ENCODE results near the gene FZD8.

FZD8 gene

DNA sequence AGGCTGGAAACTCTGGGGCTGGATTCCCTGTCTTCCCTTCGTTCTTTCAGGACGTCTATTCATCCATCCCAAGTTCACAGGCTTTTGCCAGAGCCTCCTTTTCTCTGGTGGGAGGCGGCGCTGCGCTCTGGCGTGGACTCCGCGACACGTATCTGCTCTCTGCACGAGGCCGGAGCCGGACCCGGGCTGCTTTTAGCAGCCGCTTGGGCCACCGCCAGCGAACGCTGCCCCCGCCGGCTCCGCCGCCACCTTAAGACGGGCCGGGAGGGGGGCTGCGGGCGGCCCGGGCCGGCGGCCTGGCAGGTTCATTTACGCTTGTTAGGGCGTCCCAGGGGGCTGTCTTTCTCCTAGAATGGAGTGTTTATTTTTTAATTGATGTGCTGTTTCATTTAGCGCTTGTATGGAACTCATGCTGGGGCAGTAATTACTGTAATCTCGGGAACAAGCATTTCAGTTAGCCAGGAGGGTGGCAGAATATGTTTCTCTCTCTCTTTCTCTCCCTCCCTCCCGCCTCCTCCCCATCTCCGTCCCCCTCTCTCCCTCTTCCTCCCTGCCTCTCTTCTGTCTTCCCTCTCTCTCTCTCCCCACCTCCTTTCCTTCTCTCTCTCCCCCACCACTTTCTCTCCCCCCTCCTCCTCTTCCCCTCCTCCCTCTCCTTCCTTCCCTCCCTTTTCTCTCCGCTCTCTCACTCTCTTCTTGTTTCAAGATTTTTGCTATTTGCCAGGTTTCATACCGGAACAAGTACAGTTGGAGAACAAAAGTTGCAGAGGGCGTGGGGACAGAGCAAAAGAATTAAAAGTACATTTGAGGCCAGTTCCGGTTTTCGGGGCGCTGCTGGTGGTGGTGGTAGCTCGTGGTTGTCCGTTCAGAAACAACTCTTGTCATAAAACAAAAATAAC lies 1.3 kb upstream of the FZD8 start (continued):
- peak; percentile 63; the same call in 1 of the 2 replicates for TF ChIP-seq ZNF639 (tag by site-specific recombination; IDR thresholded peaks at IDR 0.05)
- peak; percentile 43; the same call in 1 of the 2 replicates for TF ChIP-seq SP2 (tag by site-specific recombination; IDR thresholded peaks at IDR 0.05)
- TF ChIP-seq ZNF174 (tag by site-specific recombination; IDR thresholded peaks at IDR 0.05) = no peak
- peak; percentile 30; the same call in 1 of the 2 replicates for TF ChIP-seq TCF7L2 (IDR thresholded peaks at IDR 0.05; ENCODE audit: borderline replicate concordance, low read depth, low read length)
- TF ChIP-seq ZNF596 (tag by site-specific recombination; IDR thresholded peaks at IDR 0.05) = peak; percentile 90
- TF ChIP-seq ZNF37A (tag by site-specific recombination; IDR thresholded peaks at IDR 0.05) = 0 out of 2 replicates have a peak, but pooled peaks have one; percentile 45
- TF ChIP-seq ZNF544 (tag by site-specific recombination; IDR thresholded peaks at IDR 0.05) = no peak
- no peak for TF ChIP-seq ZBTB1 (tag by site-specific recombination; IDR thresholded peaks at IDR 0.05)
- peak; percentile 82 for TF ChIP-seq ZBTB11 (tag by site-specific recombination; conservative IDR thresholded peaks at IDR 0.05; ENCODE audit: low read depth)
- TF ChIP-seq, protein P1, sequence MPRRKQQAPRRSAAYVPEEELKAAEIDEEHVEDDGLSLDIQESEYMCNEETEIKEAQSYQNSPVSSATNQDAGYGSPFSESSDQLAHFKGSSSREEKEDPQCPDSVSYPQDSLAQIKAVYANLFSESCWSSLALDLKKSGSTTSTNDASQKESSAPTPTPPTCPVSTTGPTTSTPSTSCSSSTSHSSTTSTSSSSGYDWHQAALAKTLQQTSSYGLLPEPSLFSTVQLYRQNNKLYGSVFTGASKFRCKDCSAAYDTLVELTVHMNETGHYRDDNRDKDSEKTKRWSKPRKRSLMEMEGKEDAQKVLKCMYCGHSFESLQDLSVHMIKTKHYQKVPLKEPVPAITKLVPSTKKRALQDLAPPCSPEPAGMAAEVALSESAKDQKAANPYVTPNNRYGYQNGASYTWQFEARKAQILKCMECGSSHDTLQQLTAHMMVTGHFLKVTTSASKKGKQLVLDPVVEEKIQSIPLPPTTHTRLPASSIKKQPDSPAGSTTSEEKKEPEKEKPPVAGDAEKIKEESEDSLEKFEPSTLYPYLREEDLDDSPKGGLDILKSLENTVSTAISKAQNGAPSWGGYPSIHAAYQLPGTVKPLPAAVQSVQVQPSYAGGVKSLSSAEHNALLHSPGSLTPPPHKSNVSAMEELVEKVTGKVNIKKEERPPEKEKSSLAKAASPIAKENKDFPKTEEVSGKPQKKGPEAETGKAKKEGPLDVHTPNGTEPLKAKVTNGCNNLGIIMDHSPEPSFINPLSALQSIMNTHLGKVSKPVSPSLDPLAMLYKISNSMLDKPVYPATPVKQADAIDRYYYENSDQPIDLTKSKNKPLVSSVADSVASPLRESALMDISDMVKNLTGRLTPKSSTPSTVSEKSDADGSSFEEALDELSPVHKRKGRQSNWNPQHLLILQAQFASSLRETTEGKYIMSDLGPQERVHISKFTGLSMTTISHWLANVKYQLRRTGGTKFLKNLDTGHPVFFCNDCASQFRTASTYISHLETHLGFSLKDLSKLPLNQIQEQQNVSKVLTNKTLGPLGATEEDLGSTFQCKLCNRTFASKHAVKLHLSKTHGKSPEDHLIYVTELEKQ (tag by site-specific recombination; IDR thresholded peaks at IDR 0.05; ENCODE audit: borderline replicate concordance) = 0 out of 2 replicates have a peak, but pooled peaks have one; percentile 57
- 0 out of 2 replicates have a peak, but pooled peaks have one; percentile 62 for TF ChIP-seq ZNF324 (tag by site-specific recombination; IDR thresholded peaks at IDR 0.05)
- TF ChIP-seq ZNF747 (tag by site-specific recombination; IDR thresholded peaks at IDR 0.05) = no peak
- peak; percentile 74 for TF ChIP-seq ZBTB10 (tag by site-specific recombination; IDR thresholded peaks at IDR 0.05)
- TF ChIP-seq ZEB2 (tag by site-specific recombination; IDR thresholded peaks at IDR 0.05) = peak; percentile 65
- TF ChIP-seq GLIS2 (tag by site-specific recombination; IDR thresholded peaks at IDR 0.05) = peak; percentile 76
